HepG2 (cell line): ENCODE data around the gene SIRT1. TPM values are rescaled to one million over a fixed set of nuclear protein-coding genes. Genes with fewer than 3 reads are reported as not detected.
A peak's percentile ranks its signal among the peaks of the same experiment; 100 is the strongest.

Experiments used
- HMG20B ChIP-seq: conservative IDR thresholded peaks from 2 replicates; pipeline ENCODE4 v1.6.1; 2016; ENCODE audit warnings: missing genetic modification reagents, missing compliant biosample characterization
- HMGXB3 ChIP-seq: sonication (generic); formaldehyde crosslinking; IDR thresholded peaks from 2 replicates; pipeline ENCODE4 v1.4.0; 2020; ENCODE audit warnings: missing genetic modification reagents, borderline replicate concordance
- HNF4A ChIP-seq: sonication (generic); formaldehyde crosslinking; IDR thresholded peaks from 2 replicates; pipeline ENCODE4 v1.4.0; 2020; ENCODE audit warnings: missing genetic modification reagents
- MAFF ChIP-seq: IDR thresholded peaks from 2 replicates; pipeline ENCODE4 v1.6.1; 2011; ENCODE audit warnings: low read depth, low read length, improper control_type of control experiment
- MED1 ChIP-seq: sonication (generic); formaldehyde crosslinking; IDR thresholded peaks from 2 replicates; pipeline ENCODE4 v1.4.0; 2020; ENCODE audit warnings: missing genetic modification reagents
- MXD4 ChIP-seq: IDR thresholded peaks from 2 replicates; pipeline ENCODE4 v1.6.1; 2016; ENCODE audit warnings: mild to moderate bottlenecking, missing biosample characterization, missing genetic modification reagents
- NFIB ChIP-seq: sonication (generic); formaldehyde crosslinking; IDR thresholded peaks from 2 replicates; pipeline ENCODE4 v1.9.0; 2021; ENCODE audit warnings: missing genetic modification reagents, mild to moderate bottlenecking, borderline replicate concordance
- PAX8 ChIP-seq: sonication (generic); formaldehyde crosslinking; IDR thresholded peaks from 2 replicates; pipeline ENCODE4 v1.8.0; 2022; ENCODE audit warnings: mild to moderate bottlenecking, missing genetic modification reagents, borderline replicate concordance
- POLR2G ChIP-seq: fragments of 200-400 bp; formaldehyde crosslinking; IDR thresholded peaks from 2 replicates; pipeline ENCODE4 v1.6.1; 2018; ENCODE audit warnings: mild to moderate bottlenecking, low read depth, low read length, moderate library complexity
- STAT5B ChIP-seq: sonication (generic); formaldehyde crosslinking; IDR thresholded peaks from 2 replicates; pipeline ENCODE4 v1.4.0; 2020; ENCODE audit warnings: missing genetic modification reagents
- ZBTB7A ChIP-seq: sonication (generic); formaldehyde crosslinking; IDR thresholded peaks from 2 replicates; pipeline ENCODE4 v1.8.0; 2022; ENCODE audit warnings: mild to moderate bottlenecking, missing genetic modification reagents
- ZFAT ChIP-seq: sonication (generic); formaldehyde crosslinking; conservative IDR thresholded peaks from 2 replicates; pipeline ENCODE4 v1.8.1; 2023; ENCODE audit warnings: missing genetic modification reagents, inconsistent platforms
- ZNF180 ChIP-seq: sonication (generic); formaldehyde crosslinking; IDR thresholded peaks from 2 replicates; pipeline ENCODE4 v1.4.0; 2020; ENCODE audit warnings: low read depth, missing genetic modification reagents, borderline replicate concordance
- ZNF205 ChIP-seq: IDR thresholded peaks from 2 replicates; pipeline ENCODE4 v1.6.1; 2018; ENCODE audit warnings: missing biosample characterization, missing genetic modification reagents
- ZNF296 ChIP-seq: sonication (generic); formaldehyde crosslinking; conservative IDR thresholded peaks from 2 replicates; pipeline ENCODE4 v1.5.0; 2020; ENCODE audit warnings: mild to moderate bottlenecking, missing genetic modification reagents
- polyA plus RNA-seq, 8 experiments: library from polyadenylated mRNA; depleted of rRNA in 3 of 8; stranded (reverse) in 7 of 8; unstranded in 1 of 8; fragments of >200 nt; fragmentation: Illumina TruSeq in 4 of 8; extraction: Trizol in 4 of 8; gene quantifications; 2 replicates each; pipeline versions ENCODE4 v1.2.1 to v1.2.3, GENCODE V29; 2011 to 2016; ENCODE audit warnings: low read depth in 4 of 8, missing spikeins in 1 of 8, mixed read lengths in 1 of 8; ENCODE audit not compliant: insufficient read depth in 1 of 8
- total RNA-seq, 5 experiments: library from RNA; depleted of rRNA; stranded (reverse); fragments of >200 nt; fragmentation: Illumina TruSeq; extraction: Trizol; gene quantifications; 2 replicates each; pipeline ENCODE4 v1.2.3, GENCODE V29; 2016; ENCODE audit warnings: low read depth in 1 of 5
- TF ChIP-seq, protein P1 (sequence below): sonication (generic); formaldehyde crosslinking; IDR thresholded peaks from 2 replicates; pipeline ENCODE4 v1.9.0; 2021; ENCODE audit warnings: mild to moderate bottlenecking, missing genetic modification reagents
- TF ChIP-seq, protein P2 (sequence below), 2 experiments: fragments of 450-650 bp in 1 of 2; sonication (generic) in 1 of 2; formaldehyde crosslinking; IDR thresholded peaks; 2 replicates each; pipeline versions ENCODE4 v1.5.0 to v1.8.0; 2020 to 2022; ENCODE audit warnings: mild to moderate bottlenecking in 1 of 2, missing genetic modification reagents in 1 of 2

SIRT1 gene
- total and polyA plus RNA-seq, 2 of the 13 experiments (the other 11 are each of a cell fraction or from before 2014, with no cell fraction given), result 9.4 to 10.2 TPM

- TF ChIP-seq HMGXB3 (CRISPR knock-in tag) (peak; percentile 74), POLR2G (peak; percentile 90), MED1 (CRISPR knock-in tag) (peak; percentile 57; the same call in 1 of the 2 replicates), ZNF205 (CRISPR knock-in tag) (peak; percentile 79; the same call in 1 of the 2 replicates), ZBTB7A (no peak), STAT5B (CRISPR knock-in tag) (0 out of 2 replicates have a peak, but pooled peaks have one; percentile 31), ZNF180 (CRISPR knock-in tag) (no peak), ZNF296 (CRISPR knock-in tag) (no peak), ZFAT (CRISPR knock-in tag) (peak; percentile 24; the same call in 1 of the 2 replicates), NFIB (no peak), HMG20B (CRISPR knock-in tag) (peak; percentile 81), HNF4A (CRISPR knock-in tag) (no peak), MAFF (no peak), PAX8 (CRISPR knock-in tag) (no peak), MXD4 (CRISPR knock-in tag) (peak; percentile 93)
- TF ChIP-seq, protein P1, sequence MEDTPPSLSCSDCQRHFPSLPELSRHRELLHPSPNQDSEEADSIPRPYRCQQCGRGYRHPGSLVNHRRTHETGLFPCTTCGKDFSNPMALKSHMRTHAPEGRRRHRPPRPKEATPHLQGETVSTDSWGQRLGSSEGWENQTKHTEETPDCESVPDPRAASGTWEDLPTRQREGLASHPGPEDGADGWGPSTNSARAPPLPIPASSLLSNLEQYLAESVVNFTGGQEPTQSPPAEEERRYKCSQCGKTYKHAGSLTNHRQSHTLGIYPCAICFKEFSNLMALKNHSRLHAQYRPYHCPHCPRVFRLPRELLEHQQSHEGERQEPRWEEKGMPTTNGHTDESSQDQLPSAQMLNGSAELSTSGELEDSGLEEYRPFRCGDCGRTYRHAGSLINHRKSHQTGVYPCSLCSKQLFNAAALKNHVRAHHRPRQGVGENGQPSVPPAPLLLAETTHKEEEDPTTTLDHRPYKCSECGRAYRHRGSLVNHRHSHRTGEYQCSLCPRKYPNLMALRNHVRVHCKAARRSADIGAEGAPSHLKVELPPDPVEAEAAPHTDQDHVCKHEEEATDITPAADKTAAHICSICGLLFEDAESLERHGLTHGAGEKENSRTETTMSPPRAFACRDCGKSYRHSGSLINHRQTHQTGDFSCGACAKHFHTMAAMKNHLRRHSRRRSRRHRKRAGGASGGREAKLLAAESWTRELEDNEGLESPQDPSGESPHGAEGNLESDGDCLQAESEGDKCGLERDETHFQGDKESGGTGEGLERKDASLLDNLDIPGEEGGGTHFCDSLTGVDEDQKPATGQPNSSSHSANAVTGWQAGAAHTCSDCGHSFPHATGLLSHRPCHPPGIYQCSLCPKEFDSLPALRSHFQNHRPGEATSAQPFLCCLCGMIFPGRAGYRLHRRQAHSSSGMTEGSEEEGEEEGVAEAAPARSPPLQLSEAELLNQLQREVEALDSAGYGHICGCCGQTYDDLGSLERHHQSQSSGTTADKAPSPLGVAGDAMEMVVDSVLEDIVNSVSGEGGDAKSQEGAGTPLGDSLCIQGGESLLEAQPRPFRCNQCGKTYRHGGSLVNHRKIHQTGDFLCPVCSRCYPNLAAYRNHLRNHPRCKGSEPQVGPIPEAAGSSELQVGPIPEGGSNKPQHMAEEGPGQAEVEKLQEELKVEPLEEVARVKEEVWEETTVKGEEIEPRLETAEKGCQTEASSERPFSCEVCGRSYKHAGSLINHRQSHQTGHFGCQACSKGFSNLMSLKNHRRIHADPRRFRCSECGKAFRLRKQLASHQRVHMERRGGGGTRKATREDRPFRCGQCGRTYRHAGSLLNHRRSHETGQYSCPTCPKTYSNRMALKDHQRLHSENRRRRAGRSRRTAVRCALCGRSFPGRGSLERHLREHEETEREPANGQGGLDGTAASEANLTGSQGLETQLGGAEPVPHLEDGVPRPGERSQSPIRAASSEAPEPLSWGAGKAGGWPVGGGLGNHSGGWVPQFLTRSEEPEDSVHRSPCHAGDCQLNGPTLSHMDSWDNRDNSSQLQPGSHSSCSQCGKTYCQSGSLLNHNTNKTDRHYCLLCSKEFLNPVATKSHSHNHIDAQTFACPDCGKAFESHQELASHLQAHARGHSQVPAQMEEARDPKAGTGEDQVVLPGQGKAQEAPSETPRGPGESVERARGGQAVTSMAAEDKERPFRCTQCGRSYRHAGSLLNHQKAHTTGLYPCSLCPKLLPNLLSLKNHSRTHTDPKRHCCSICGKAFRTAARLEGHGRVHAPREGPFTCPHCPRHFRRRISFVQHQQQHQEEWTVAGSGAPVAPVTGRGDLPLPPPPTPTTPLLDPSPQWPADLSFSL, result no peak
- TF ChIP-seq, protein P2, sequence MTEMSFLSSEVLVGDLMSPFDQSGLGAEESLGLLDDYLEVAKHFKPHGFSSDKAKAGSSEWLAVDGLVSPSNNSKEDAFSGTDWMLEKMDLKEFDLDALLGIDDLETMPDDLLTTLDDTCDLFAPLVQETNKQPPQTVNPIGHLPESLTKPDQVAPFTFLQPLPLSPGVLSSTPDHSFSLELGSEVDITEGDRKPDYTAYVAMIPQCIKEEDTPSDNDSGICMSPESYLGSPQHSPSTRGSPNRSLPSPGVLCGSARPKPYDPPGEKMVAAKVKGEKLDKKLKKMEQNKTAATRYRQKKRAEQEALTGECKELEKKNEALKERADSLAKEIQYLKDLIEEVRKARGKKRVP (CRISPR knock-in tag; IDR thresholded peaks at IDR 0.05), result peak in 1 of 2 experiments; percentile 86; a peak in 2 of 4 replicates
Measured at GRCh38 chr10:67884313-67884841, at the start of gene SIRT1 (continued).
